Measurements from ENCODE around the gene SIRPD.

DNA sequence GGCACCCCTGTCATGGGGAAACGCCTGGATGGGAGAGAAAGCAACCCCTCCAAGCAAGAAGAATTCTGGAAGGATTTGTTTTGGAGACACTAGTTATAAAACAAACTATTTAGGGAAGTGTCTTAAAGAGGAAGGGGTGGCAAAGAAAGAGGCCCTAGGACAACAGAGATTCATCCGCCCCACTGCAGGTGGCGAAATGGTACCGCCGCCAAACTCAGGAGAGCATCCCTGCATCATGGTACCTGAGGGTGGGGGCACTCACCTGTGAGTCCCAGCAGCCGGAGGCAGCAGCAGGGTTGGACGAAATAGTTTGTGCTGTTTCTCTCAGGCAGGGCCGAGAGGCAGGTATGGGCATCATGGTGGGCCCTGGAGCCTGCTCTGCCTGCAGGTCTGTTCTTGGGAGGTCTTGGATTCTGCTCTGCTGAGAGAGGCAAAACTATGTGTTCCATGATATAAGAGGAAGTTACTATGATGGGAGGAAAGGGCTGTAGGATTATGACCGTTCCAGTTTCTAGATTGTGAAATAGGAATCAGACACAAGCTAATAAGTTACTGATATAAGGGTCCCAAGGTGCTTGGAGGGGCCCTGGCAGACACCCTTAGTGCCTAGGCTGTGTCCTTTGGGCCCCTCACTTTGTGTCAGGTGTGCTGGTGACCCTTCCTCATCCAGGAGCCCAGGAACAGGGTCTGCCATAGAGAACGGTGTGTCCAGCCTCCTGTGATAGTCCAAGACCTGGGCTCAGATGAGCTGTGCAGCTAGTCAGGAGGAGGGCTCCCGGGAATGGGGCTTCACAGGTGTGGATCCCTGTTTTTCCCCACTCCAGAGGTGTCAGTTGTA lies 20.4 kb downstream of the SIRPD start:
- TF ChIP-seq, protein P1, sequence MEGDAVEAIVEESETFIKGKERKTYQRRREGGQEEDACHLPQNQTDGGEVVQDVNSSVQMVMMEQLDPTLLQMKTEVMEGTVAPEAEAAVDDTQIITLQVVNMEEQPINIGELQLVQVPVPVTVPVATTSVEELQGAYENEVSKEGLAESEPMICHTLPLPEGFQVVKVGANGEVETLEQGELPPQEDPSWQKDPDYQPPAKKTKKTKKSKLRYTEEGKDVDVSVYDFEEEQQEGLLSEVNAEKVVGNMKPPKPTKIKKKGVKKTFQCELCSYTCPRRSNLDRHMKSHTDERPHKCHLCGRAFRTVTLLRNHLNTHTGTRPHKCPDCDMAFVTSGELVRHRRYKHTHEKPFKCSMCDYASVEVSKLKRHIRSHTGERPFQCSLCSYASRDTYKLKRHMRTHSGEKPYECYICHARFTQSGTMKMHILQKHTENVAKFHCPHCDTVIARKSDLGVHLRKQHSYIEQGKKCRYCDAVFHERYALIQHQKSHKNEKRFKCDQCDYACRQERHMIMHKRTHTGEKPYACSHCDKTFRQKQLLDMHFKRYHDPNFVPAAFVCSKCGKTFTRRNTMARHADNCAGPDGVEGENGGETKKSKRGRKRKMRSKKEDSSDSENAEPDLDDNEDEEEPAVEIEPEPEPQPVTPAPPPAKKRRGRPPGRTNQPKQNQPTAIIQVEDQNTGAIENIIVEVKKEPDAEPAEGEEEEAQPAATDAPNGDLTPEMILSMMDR (IDR thresholded peaks at IDR 0.05; ENCODE audit: poor library complexity, severe bottlenecking): no peak
- TF ChIP-seq POLR2AphosphoS5 (IDR thresholded peaks at IDR 0.05): no peak
- no peak for TF ChIP-seq EZH2 (IDR thresholded peaks at IDR 0.05; ENCODE audit: borderline replicate concordance, insufficient read depth, low read length, poor library complexity, severe bottlenecking)
- TF ChIP-seq RAD21 (conservative IDR thresholded peaks at IDR 0.05): no peak
- TF ChIP-seq TAF1 (IDR thresholded peaks at IDR 0.05; ENCODE audit: low read depth): no peak
- TF ChIP-seq EP300 (conservative IDR thresholded peaks at IDR 0.05; ENCODE audit: poor library complexity, severe bottlenecking): no peak

Data from neural cell (in vitro differentiated cells).